Non-pigmented ciliary epithelial cell (primary cell): ENCODE results near the gene DYNLRB2.

Experiments used
- DNase-seq: peaks from one replicate; pipeline ENCODE4 v3.0.0-alpha.2; 2010; ENCODE audit warnings: low read depth

Gene DYNLRB2

DNA sequence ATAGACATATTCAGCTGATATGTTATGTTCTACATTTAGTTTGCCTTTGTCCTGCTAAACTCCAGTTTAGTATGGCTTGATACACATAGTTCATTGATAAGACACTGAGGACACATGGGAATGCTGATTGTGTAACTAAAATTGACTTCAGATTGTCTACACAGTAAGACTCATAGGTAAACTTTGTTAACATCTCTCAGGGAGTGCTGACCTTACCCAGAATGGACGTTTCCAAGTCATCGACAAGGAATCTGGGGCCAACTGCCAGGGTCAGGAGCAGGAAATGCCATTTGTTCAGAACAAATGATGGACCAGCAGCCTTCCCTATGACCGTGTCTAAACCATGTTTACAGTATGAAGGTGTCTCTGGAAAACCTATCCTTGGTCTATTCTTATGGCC lies 58.7 kb downstream of the DYNLRB2 start:
- DNase-seq: no peak
